ENCODE measurements around the gene NCAM1. TPM values are rescaled to one million over a fixed set of nuclear protein-coding genes. Genes with fewer than 3 reads are reported as not detected.

Gene NCAM1
- polyA plus RNA-seq, 1 donor (not counting 4 experiments of a cell fraction or from before 2014, with no cell fraction given): 0.04 TPM

DNA sequence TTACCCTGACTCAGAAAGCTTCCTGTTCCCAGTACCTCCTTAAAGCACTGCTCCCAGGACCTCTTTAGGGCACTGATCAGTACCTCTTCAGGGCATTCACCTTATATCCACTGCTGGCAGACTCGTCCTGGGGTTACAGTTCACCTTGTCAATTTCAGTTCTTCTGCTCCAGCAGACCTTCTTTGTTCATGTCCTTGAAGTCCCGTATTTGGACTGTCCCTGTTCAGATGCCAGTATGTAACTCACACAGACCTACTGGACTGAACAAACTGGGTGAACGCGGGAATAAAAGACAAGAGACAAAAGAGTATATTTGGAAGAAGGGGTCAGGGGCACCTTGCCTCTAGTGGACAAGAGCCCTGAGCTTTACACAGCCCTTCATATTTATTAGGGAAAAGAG lies 31.8 kb upstream of the NCAM1 start:
- no peak overlapping the region for H3K27ac ChIP-seq (ENCODE audit: control insufficient read depth, insufficient read depth, low read length)
- H3K9ac ChIP-seq (ENCODE audit: control insufficient read depth, extremely low read depth, insufficient read depth, low read length): no peak overlapping the region
- DNase-seq (ENCODE audit: low read depth, low spot score) (no peak), FAIRE-seq (no peak)
- H3K4me3 ChIP-seq (ENCODE audit: control insufficient read depth in 2 of 3, extremely low read depth in 1 of 3, insufficient read depth in 2 of 3, low read depth in 1 of 3, low read length in 3 of 3): no peak overlapping the region
- H3K79me2 ChIP-seq (ENCODE audit: control insufficient read depth, insufficient read depth, low read length): no peaks in the 10 kb centered on the region
- H3K4me2 ChIP-seq (ENCODE audit: control insufficient read depth, extremely low read depth, insufficient read depth, low read depth, low read length): no peak overlapping the region
- no peaks in the 10 kb centered on the region for H3K27me3 ChIP-seq (ENCODE audit: control insufficient read depth, extremely low read depth, insufficient read depth, low read length)
- no peaks in the 10 kb centered on the region for H3K4me1 ChIP-seq (ENCODE audit: control insufficient read depth, extremely low read depth, insufficient read depth, low read length)
- H4K20me1 ChIP-seq (ENCODE audit: control insufficient read depth, extremely low read depth, insufficient read depth, low read length): no peaks in the 10 kb centered on the region
- TF ChIP-seq, protein P1, sequence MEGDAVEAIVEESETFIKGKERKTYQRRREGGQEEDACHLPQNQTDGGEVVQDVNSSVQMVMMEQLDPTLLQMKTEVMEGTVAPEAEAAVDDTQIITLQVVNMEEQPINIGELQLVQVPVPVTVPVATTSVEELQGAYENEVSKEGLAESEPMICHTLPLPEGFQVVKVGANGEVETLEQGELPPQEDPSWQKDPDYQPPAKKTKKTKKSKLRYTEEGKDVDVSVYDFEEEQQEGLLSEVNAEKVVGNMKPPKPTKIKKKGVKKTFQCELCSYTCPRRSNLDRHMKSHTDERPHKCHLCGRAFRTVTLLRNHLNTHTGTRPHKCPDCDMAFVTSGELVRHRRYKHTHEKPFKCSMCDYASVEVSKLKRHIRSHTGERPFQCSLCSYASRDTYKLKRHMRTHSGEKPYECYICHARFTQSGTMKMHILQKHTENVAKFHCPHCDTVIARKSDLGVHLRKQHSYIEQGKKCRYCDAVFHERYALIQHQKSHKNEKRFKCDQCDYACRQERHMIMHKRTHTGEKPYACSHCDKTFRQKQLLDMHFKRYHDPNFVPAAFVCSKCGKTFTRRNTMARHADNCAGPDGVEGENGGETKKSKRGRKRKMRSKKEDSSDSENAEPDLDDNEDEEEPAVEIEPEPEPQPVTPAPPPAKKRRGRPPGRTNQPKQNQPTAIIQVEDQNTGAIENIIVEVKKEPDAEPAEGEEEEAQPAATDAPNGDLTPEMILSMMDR (optimal IDR thresholded peaks at IDR 0.05 in 1 of 3, IDR thresholded peaks at IDR 0.05 in 1 of 3, conservative IDR thresholded peaks at IDR 0.05 in 1 of 3; ENCODE audit: extremely low read depth in 1 of 3, insufficient read depth in 2 of 3, low read length in 3 of 3): no peak
- no peak for TF ChIP-seq EZH2 (IDR thresholded peaks at IDR 0.05; ENCODE audit: low read length)
- H3K36me3 ChIP-seq (ENCODE audit: control insufficient read depth in 2 of 2, extremely low read depth in 1 of 2, insufficient read depth in 2 of 2, low read length in 2 of 2): no peaks in the 10 kb centered on the region
- dilution Hi-C loops (cut with MboI; ENCODE audit: extremely low pct_ligation_motif_present, low sequenced_read_pairs): no loop called here
- no peak overlapping the region for H2AFZ ChIP-seq (ENCODE audit: control insufficient read depth, low read length)
- no peaks in the 10 kb centered on the region for H3K9me3 ChIP-seq (ENCODE audit: control insufficient read depth, low read depth, low read length)
- no peaks in the 10 kb centered on the region for H3K9me1 ChIP-seq (ENCODE audit: control insufficient read depth, extremely low read depth, insufficient read depth, low read length)

DNA sequence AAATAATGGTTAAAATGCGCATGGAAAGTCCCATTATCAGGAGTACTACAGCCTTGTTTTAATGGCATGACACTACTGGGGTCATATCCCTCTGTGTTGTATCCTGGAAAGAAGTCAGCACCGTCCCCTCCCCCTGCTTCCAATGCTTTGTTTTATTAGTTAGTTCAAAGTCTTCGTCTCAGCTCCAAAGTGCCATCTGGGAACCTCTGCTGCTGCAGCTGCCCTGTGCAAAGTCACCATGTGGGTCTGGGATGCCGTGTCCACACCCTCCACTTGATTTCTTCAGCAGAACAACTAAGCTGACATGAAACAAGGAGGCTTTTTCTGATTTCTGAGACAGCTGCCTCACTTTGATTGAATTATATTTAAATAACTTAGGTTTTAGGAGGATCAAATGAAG lies 29.5 kb upstream of the NCAM1 start:
- Histone ChIP-seq H3K27ac (ENCODE audit: control insufficient read depth, insufficient read depth, low read length) (no peak overlapping the region), H3K9me1 (ENCODE audit: control insufficient read depth, extremely low read depth, insufficient read depth, low read length) (no peaks in the 10 kb centered on the region), H3K27me3 (ENCODE audit: control insufficient read depth, extremely low read depth, insufficient read depth, low read length) (no peaks in the 10 kb centered on the region), H3K4me3 (ENCODE audit: control insufficient read depth in 2 of 3, extremely low read depth in 1 of 3, insufficient read depth in 2 of 3, low read depth in 1 of 3, low read length in 3 of 3) (no peak overlapping the region), H3K9me3 (ENCODE audit: control insufficient read depth, low read depth, low read length) (no peaks in the 10 kb centered on the region), H3K9ac (ENCODE audit: control insufficient read depth, extremely low read depth, insufficient read depth, low read length) (no peak overlapping the region), H3K36me3 (ENCODE audit: control insufficient read depth in 2 of 2, extremely low read depth in 1 of 2, insufficient read depth in 2 of 2, low read length in 2 of 2) (no peaks in the 10 kb centered on the region), H4K20me1 (ENCODE audit: control insufficient read depth, extremely low read depth, insufficient read depth, low read length) (no peaks in the 10 kb centered on the region), H3K4me1 (ENCODE audit: control insufficient read depth, extremely low read depth, insufficient read depth, low read length) (no peaks in the 10 kb centered on the region), H2AFZ (ENCODE audit: control insufficient read depth, low read length) (no peak overlapping the region), H3K79me2 (ENCODE audit: control insufficient read depth, insufficient read depth, low read length) (no peaks in the 10 kb centered on the region), H3K4me2 (ENCODE audit: control insufficient read depth, extremely low read depth, insufficient read depth, low read depth, low read length) (no peak overlapping the region)
- TF ChIP-seq, protein P1 (optimal IDR thresholded peaks at IDR 0.05 in 1 of 3, IDR thresholded peaks at IDR 0.05 in 1 of 3, conservative IDR thresholded peaks at IDR 0.05 in 1 of 3; ENCODE audit: extremely low read depth in 1 of 3, insufficient read depth in 2 of 3, low read length in 3 of 3): no peak
- TF ChIP-seq EZH2 (IDR thresholded peaks at IDR 0.05; ENCODE audit: low read length): no peak
- DNase-seq (ENCODE audit: low read depth, low spot score) (no peak), FAIRE-seq (no peak)
- dilution Hi-C loops (cut with MboI; ENCODE audit: extremely low pct_ligation_motif_present, low sequenced_read_pairs): no loop called here
